ENCODE data around the gene SELENON. TPM values are rescaled to one million over a fixed set of nuclear protein-coding genes. Genes with fewer than 3 reads are reported as not detected.
"Not testable (repeated sequence)": the region's sequence is repeated elsewhere in the genome, so short reads cannot be mapped to it uniquely, and the experiment has no call there.

Gene SELENON
- total RNA-seq, 1 donor from 2014 or later: 87.1 TPM

DNA sequence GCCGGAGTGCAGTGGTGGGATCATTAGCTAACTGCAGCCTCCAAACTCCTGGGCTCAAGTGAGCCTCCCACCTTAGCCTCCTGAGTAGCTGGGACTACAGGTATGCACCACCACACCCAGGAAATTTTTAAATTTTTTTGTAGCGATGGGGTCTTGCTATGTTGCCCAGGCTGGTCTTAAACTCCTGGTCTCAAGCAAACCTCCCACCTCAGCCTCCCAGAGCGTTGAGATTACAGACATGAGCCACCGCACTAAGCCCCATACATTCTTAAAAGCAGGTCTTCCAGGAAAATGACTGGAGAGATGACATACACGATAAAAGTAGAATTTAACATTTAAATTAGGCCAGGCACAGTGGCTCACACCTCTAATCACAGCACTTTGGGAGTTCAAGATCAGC, 33.2 kb downstream of the SELENON start:
- Mint-ChIP-seq H3K27ac (no peak overlapping the region), H3K4me3 (ENCODE audit: low read depth) (no peak overlapping the region), H3K36me3 (ENCODE audit: insufficient read depth) (peaks cover 21% of the 10 kb centered on the region), H3K27me3 (no peaks in the 10 kb centered on the region), H3K9me3 (ENCODE audit: low read depth) (no peaks in the 10 kb centered on the region), H3K4me1 (ENCODE audit: low read depth) (peaks cover 5% of the 10 kb centered on the region)
- DNase-seq (ENCODE audit: low spot score, unreplicated experiment): no peak
- TF ChIP-seq, protein P1, sequence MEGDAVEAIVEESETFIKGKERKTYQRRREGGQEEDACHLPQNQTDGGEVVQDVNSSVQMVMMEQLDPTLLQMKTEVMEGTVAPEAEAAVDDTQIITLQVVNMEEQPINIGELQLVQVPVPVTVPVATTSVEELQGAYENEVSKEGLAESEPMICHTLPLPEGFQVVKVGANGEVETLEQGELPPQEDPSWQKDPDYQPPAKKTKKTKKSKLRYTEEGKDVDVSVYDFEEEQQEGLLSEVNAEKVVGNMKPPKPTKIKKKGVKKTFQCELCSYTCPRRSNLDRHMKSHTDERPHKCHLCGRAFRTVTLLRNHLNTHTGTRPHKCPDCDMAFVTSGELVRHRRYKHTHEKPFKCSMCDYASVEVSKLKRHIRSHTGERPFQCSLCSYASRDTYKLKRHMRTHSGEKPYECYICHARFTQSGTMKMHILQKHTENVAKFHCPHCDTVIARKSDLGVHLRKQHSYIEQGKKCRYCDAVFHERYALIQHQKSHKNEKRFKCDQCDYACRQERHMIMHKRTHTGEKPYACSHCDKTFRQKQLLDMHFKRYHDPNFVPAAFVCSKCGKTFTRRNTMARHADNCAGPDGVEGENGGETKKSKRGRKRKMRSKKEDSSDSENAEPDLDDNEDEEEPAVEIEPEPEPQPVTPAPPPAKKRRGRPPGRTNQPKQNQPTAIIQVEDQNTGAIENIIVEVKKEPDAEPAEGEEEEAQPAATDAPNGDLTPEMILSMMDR (IDR thresholded peaks at IDR 0.05; ENCODE audit: unreplicated experiment): no peak

DNA sequence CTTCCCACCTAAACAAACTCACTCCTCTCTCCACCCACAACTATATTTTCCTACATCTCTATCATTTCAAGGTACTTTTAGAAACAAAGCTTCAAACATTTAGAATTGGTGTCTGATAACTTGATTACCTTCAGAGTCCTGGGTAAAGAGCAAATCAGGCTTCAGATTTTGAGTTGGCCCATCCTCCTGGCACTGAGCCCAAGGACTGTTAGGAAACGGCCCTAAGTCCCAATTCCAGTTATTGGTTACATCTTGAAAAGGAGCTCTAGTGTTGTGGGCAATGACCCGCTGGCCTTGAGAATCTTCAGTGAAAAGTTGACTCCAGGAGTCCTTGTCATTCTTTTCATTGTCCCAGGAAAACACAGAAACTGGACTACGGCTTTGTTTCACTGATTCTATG, 34.9 kb downstream of the SELENON start:
- no peak overlapping the region for H3K27ac Mint-ChIP-seq
- H3K4me3 Mint-ChIP-seq (ENCODE audit: low read depth): no peak overlapping the region
- TF ChIP-seq, protein P1 (IDR thresholded peaks at IDR 0.05; ENCODE audit: unreplicated experiment): no peak
- H3K9me3 Mint-ChIP-seq (ENCODE audit: low read depth): no peaks in the 10 kb centered on the region
- H3K36me3 Mint-ChIP-seq (ENCODE audit: insufficient read depth): peaks cover 11% of the 10 kb centered on the region
- H3K27me3 Mint-ChIP-seq: no peaks in the 10 kb centered on the region
- H3K4me1 Mint-ChIP-seq (ENCODE audit: low read depth): peaks cover 5% of the 10 kb centered on the region
- DNase-seq (ENCODE audit: low spot score, unreplicated experiment): no peak

DNA sequence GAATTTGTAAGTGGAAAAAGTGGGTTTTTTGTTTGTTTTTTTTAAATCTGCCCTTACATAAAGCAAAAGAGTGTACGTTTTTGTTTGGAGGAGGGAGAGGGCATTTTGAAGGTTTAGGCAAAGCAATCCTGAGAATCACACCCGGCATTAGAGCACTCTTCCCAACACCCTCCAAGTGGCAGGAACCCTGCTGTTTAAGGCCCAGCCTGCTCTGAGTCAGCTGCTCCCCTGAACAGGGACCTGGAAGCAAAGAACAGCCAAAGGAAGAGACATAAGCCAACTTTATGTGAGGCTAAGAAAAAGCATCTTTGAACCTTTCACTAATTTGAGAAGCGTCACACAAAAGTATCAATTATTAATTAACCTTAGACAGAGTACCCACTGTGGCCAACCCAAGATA, 36.7 kb downstream of the SELENON start:
- H3K4me1 Mint-ChIP-seq (ENCODE audit: low read depth): peaks cover 5% of the 10 kb centered on the region
- H3K27me3 Mint-ChIP-seq: no peaks in the 10 kb centered on the region
- H3K36me3 Mint-ChIP-seq (ENCODE audit: insufficient read depth): peaks cover 4% of the 10 kb centered on the region
- no peaks in the 10 kb centered on the region for H3K9me3 Mint-ChIP-seq (ENCODE audit: low read depth)
- H3K4me3 Mint-ChIP-seq (ENCODE audit: low read depth): no peak overlapping the region
- no peak overlapping the region for H3K27ac Mint-ChIP-seq
- TF ChIP-seq, protein P1 (IDR thresholded peaks at IDR 0.05; ENCODE audit: unreplicated experiment): no peak
- no peak for DNase-seq (ENCODE audit: low spot score, unreplicated experiment)

- Mint-ChIP-seq H3K9me3 (ENCODE audit: low read depth) (no peaks in the 10 kb centered on the region), H3K27ac (peak overlapping the region; percentile 0), H3K4me1 (ENCODE audit: low read depth) (peaks cover 5% of the 10 kb centered on the region), H3K27me3 (no peaks in the 10 kb centered on the region), H3K36me3 (ENCODE audit: insufficient read depth) (peaks cover 2% of the 10 kb centered on the region), H3K4me3 (ENCODE audit: low read depth) (no peak overlapping the region)
- TF ChIP-seq, protein P1 (IDR thresholded peaks at IDR 0.05; ENCODE audit: unreplicated experiment): peak; percentile 63
- DNase-seq (ENCODE audit: low spot score, unreplicated experiment): no peak
Observed at GRCh38 chr1:25837262-25837875, 37.4 kb downstream of the SELENON start.

- not testable (repeated sequence) for H3K9me3 Mint-ChIP-seq (ENCODE audit: low read depth); H3K27ac Mint-ChIP-seq; H3K4me1 Mint-ChIP-seq (ENCODE audit: low read depth); DNase-seq (ENCODE audit: low spot score, unreplicated experiment); H3K4me3 Mint-ChIP-seq (ENCODE audit: low read depth); H3K36me3 Mint-ChIP-seq (ENCODE audit: insufficient read depth); H3K27me3 Mint-ChIP-seq
Observed at GRCh38 chr1:25839808-25840207, 39.8 kb downstream of the SELENON start.

- DNase-seq (ENCODE audit: low spot score, unreplicated experiment): no peak
- TF ChIP-seq, protein P1 (IDR thresholded peaks at IDR 0.05; ENCODE audit: unreplicated experiment): no peak
- Mint-ChIP-seq H3K27ac (no peak overlapping the region), H3K27me3 (no peaks in the 10 kb centered on the region), H3K4me1 (ENCODE audit: low read depth) (peaks cover 6% of the 10 kb centered on the region), H3K9me3 (ENCODE audit: low read depth) (no peaks in the 10 kb centered on the region), H3K36me3 (ENCODE audit: insufficient read depth) (no peaks in the 10 kb centered on the region), H3K4me3 (ENCODE audit: low read depth) (no peak overlapping the region)
Observed at GRCh38 chr1:25843483-25843882, 43.5 kb downstream of the SELENON start.
